Suppressor macrophage (primary cell): ENCODE data around the gene MAS1L.

Experiments
- DNase-seq, 4 experiments: peaks; one replicate each; pipeline ENCODE4 v3.0.0-alpha.2; 2020 to 2022
- total RNA-seq, 17 experiments: gene quantifications; one replicate each; lab custom pipeline; 2026; ENCODE audit warnings: mixed read lengths in 6 of 17, inconsistent platforms in 3 of 17; lab: John Stamatoyannopoulos, UW

MAS1L gene, protein sequence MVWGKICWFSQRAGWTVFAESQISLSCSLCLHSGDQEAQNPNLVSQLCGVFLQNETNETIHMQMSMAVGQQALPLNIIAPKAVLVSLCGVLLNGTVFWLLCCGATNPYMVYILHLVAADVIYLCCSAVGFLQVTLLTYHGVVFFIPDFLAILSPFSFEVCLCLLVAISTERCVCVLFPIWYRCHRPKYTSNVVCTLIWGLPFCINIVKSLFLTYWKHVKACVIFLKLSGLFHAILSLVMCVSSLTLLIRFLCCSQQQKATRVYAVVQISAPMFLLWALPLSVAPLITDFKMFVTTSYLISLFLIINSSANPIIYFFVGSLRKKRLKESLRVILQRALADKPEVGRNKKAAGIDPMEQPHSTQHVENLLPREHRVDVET
- 0 to 0.66 (median 0) reads per million in 17 experiments for total RNA-seq

DNA sequence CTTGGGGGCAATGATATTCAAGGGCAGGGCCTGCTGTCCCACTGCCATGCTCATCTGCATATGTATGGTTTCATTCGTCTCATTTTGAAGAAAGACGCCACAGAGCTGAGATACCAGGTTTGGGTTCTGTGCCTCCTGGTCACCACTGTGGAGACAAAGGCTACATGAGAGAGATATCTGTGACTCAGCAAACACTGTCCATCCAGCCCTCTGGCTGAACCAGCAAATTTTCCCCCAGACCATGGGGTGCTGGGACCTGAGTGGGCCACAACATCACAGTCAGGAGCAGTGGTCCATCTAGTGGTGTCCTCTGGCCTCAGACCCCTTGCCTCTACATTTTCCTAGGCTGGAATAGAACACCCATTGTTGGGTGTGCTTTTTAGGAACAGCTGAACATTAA, at the start of gene MAS1L:
Gene MAS1L, minus strand, starts transcription at position 297 of the 400 bp plus-strand sequence. Its CDS starts 54 bp downstream, at position 243.
- no peak for DNase-seq

DNA sequence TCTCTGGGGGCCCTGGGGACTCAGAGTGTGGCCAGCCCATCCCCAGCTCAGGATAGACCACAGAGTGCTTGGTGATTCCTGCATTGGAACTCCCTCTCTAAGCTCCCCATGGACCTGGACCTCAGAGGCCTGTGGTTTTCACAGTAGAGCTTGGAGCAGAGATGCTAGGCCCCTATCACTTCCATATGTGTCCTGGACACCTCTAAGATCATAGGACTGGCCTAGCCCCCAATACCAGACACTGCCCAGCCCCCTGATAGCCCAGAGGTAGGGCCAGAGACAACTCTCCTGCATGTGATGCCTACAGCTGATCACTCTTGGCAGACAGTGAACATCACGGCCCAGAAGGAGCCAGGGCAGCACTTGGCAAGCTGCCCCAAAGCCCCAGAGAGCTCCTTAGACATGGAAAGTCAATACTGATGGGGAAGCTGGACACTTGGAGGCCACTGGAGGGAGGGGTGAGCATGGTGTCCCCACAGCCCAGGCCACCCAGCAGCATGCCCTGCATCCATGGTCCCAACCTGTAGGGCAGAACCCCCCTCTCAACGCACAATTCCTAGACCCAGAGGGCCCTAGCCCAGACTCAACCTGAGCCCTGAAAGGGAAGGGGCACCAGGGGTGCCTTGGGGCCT, 44.7 kb upstream of the MAS1L start:
- no peak for DNase-seq

DNA sequence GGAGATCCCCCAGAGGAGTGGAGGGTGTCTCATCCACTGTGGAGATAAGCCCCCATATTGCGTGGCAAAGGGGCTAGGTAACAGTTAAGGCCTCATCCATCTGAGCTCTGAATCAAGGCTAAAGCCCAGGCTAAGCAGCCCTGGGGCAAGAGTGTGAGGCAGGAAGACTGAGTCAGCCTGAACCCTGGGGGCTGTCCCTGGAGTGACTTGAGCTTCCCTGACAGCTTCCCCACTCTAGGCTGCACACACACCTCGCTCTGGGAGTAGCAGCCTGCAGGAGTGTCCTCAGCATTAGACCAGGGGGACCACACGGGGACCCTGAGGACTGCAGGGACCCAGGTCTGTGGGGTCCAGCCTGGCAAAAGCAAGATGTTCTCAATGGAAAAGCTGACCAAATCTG, 43.9 kb upstream of the MAS1L start:
- no peak for DNase-seq

DNA sequence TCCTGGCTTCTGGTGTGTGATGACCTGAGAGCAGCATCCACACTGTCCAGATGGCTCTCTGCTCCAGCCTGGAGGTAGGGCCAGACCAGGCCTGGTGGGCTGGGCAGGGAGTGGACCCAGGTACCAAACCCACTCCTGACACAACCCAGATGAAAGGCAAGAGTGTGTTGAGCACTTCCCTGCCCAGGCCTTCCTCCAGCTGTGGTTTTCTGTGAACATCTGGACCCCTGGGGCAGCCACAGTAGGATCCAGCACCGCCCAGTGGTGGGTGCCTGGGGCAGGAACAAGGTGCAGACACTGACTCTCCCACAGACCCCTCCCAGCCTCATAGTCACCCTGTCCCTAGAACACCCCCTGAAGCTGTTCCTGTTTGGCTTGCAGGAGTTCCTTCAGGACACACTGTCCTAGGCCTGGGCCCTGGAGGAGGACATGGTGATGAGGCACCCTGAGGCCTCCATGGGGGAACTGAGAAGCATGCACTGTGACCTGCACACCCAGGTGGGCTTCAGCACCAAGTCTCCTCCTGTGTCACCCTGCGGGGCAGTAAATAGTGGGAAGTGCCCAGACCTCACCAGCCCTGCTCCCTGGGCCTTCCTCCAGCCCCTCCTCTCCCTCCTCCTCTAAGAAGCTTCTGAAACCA, 43.0 kb upstream of the MAS1L start:
- no peak for DNase-seq

DNA sequence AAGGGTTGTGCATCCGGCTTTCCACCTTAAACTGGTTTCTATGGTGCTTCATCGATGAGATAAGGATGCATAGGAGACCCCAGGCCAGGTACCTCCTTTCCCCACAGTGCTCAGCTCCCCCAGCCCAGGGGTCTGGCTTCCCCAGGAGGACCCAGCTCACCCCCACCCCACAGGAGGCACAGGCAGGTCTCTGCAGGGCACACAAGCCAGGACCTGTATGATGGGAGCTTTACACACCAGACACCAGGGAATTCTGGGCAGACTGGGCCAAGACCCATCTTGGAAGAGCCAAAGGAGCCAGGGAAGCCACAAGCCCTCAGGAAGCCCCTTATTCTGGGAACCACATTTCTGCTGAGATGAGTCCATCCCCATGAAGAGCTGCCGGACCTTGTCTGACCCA, 42.2 kb upstream of the MAS1L start:
- no peak for DNase-seq

DNA sequence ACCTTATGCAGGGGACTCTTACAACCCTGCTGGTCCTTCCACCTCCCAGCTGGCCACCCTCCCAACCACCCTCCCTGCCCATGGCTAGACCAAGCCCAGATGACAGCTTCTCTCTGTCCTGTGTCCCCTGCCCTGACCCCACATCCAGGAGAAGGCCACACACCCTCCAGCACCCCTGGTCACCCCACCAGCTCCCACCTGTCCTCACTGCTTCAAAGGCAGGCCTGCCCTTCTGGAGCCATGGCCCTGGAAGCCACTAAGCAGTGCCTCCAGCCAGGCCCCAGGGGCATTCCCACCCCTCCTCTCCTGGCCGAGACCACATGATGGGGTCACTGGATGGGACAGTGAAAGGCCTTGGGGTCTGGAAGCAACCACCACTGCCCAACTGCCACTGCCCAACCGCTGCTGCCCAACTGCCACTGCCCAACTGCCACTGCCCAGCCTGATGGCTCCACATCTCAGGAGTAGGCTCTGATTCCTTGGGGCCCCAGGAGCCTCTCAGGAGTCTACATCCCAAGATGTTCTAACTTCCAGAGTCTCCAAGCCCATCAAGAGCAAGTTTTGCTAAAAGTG, 41.3 kb upstream of the MAS1L start:
- no peak for DNase-seq

DNA sequence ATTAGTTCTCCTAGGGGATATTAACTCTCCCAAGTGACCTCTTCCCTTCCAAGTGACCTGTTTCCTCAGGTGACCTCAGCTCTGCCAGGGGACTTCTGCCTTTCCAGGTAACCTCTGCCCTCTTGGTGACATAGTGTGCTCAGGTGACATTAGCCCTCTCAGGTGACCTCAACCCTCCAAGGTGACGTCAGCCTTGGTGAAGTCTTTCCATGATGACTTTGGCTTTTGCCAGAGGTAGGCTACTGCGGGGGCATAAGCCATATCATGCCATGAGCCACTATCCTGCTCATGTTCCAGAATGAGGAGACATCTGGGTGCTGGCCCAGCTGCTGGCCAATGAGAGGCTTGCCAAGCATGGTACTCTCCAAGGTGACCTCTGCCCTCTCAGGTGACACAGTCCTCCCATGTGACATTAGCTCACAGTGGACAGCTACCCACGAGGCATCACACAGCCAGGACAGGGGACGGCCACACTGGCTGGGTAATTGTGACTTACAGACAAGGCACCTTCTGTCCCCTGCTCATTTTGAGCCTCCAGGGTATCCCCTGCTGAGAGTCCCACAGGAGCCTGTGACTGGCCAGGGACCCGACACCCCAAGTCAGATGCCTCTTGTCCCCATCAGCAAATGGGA, 40.7 kb upstream of the MAS1L start:
- DNase-seq: no peak

DNA sequence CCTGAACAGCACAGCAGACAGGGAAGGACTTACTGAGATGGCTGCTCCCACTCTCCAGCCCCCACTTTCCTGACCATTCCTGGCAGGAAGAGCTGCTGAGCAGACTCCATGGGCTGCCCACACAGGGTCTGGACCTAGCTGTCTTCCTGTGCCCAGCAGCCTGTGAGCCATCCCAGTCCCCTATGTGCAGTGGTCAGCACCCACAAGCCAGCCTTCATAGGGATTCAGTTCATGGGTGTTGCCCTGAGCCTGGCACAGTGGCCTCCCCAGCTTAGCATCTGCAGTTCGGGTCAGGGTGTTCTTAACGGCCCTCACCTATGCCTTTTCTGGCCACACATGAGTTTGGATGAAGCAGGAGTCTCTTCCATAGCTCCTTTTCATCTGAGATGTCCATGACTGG, 39.8 kb upstream of the MAS1L start:
- no peak for DNase-seq

DNA sequence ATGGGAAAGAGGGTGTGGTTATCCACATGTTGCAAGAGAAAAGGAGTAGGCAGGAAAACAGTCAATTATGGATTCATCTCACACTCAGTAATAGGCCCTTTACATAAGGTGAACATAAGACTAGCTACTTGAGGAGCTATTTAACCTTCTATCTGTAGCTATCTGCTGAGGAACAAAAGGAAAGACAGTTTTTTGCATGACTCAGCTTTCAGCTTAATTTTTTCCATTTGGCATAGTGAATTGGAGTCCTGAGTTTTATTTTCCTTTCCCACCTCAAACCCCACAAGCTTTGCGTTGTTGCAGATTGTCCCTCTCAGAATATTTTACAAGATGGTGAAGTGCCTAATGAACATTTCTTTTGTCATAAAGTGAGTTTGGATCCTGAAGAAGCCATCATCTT, 39.4 kb upstream of the MAS1L start:
- no peak for DNase-seq

DNA sequence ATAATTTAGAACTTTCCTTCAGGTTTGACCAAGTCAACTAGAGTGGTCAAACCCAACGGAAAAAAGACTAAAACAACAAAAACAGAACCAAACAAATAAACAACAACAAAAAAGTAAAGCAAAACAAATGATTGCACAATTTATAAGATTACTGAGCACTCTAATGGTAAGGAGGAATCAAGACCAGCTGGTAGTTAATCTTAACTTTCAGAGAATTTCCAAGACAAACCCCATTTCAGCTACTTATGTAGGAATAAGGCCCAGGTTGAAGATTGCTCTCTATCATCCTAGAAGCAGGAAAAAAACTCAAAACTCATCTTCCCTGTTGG, 37.5 kb upstream of the MAS1L start:
- no peak for DNase-seq

DNA sequence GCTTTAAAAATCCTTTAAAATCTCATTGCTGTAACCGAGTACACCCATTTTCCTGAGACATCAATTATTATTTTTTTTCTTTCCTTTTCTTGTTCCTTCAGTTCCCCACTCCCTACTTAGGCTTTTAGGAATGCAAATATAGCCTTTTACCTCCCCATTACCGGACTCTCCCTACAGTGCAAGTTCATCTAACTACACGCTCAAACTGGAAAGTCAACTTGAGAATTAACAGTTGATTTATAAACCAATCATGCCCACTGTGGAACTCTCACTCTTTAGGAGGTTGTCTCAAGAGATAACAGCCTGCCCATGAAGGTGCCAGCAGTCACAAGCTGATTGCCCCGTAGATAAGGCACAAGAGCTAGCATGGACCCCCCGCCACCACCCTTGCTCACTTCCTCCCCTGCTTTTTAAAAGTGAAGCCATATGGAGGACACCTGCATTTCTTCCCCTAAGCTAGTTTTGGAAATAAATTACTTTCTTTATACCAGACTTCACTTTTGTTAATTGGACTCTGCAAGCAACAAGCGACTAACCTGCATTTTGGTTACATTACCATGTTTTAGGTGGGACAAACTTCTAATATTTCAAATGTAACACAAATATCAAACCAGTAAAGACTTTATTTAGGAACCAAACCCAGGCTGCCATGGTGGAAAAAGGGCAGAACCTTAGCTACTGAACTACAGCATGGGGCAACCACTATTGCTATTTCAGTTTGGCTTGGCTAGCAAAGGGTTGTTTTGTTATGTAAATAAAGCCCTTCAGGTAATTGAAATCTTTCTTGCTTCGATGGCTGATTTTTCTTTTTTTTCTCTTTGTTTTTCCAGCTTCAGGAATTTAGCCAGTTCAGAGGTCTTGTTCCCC, 36.9 kb upstream of the MAS1L start:
- no peak for DNase-seq

DNA sequence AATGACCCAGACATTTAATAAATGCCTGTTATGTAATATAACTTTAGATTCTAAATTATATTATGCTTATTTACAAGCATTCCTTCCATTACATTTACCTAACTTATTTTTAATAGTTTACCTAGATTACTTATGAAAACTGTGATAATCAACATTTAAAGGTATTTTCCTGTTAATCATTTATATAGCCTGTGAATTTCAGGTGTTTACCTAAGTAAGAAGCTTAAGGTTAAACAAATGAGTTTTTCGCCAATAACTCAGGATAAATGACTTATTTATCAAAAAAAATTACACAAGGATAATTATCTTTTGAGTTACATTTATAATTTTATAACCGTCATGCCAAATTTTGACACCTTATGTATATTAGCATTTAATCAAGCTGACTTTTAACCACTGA, 36.3 kb upstream of the MAS1L start:
- DNase-seq: no peak

DNA sequence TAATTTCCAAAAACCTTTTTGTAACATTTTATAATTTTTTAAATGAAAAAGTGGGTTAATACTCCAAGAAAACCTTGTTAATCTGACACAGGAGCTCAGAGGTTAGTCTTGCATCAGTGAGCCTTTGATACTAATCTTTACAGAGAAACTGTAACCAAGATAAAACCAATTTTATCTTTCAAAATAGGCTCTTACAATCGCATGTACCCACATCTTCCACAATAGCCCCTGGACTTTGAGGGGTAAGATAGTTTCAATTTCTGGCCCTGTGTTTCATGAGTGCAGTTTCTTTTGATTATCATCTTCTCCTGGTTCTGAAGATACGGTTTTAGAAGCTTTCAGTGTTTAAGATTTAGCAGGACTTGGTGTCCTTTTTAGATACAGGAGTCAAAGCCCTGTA, 34.5 kb upstream of the MAS1L start:
- DNase-seq: no peak

DNA sequence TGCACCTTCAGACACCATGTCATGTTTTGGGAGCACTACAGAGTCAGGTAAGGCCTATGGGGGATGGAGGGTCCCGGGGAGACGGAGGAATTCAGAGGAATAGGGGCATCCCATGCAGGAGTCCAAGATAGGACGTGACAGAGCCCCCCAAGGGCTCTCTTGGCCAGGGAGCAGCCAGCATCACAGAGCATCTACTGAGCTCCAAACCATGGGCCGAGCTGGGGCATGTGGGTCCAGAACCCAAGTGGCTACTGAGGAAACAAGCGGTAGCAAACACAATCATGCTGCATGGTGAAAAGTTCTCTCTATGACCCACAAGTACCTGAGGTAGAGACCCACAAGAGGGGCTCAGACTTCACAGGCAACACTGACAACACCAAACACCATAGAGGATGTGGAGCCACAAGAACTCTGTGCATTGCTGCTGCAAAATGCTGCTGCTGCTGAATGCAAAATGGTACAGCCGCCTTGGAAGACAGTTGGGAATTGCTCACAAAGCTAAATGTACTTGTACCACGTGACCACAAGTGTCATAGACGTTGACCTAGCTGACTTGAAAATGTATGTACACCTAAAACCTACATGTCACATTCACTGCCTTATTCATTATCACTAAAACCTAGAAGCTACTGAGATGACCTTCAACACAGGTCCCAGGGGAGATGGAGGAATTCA, 33.4 kb upstream of the MAS1L start:
- no peak for DNase-seq

DNA sequence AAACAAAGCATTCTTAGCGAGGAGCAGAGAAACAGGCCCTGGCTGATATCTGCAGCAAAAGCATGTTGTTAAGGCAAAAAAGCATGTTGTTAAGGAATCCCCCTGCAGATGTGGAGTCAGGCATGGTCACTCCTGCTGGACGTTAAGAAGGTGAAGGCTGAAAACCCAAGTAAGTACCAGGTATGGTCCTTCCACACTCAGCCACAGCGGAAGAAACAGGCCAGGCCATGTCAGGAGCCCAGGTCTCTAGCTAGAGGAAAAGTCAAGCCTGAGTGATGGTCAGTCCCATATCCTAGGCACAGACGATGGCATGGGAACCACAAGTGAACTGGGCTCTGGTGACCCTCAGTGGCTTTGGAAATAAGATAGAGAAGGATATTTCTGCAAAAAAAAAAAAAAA, 32.5 kb upstream of the MAS1L start:
- no peak for DNase-seq

DNA sequence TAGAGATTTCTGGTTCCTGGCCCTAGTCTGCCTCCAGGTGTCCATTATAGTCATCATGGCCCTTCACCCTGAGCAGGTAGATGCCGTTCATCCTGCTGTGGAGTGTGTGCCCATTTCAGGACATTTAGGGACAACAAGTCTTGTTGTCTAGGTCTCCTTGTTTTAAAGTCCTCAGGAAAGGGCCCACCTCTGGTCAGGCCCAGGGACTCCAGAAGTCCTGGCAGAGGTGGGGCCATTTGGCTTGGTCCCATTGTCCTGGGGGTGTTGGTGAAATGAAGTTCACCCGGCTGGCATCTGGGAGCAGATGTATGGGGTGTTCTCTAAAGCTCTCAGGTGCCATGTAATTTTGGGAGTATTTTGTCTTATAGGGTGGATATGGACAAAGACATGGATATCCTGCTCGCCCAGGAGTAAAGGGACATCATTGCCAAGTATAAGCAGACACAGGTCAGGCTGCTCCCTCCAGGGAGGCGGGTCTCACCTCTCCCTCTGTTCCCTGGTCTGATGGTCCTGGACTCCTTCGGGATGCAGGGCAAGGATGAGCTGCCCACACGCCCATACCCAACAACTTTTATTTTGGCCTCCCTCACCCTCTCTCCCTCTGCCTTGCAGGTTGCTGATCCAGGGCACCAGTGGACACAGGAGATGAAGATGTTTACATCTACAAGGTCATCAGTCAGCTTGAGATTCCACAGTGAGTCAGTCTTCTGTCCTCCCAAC, 31.7 kb upstream of the MAS1L start:
- no peak for DNase-seq

DNA sequence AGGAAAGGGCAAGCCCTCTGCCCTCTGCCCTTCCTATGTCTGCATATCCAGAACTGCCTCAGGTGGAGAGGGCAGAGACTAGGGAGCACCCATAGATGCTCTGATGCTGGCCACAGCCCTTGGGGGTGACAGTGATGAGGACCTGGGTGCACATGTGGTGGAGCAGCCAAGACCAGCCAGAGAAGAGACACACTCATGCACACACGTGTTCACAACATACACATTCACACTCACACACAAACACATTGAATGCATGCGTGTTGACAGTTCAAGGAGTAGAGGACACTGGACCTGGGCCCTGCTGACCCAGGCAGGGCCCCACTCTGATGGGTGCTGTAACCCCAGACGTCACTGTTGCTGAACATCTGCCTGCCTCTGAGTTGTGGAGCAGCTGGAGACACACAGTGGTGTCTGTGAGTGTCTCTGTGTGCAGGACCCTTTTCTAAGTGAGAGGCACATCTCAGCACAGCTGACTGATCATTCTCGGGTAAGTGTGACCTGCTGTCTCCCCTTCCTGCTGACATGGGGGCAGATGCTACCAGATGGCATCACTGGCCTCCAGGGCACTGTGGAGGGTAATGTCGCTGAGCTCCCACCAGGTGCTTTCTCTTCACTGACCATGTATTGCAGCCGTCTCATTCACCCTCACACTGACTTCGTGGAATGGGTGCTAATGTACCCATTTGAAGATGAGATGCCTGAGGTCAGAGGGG, 30.1 kb upstream of the MAS1L start:
- DNase-seq: no peak

DNA sequence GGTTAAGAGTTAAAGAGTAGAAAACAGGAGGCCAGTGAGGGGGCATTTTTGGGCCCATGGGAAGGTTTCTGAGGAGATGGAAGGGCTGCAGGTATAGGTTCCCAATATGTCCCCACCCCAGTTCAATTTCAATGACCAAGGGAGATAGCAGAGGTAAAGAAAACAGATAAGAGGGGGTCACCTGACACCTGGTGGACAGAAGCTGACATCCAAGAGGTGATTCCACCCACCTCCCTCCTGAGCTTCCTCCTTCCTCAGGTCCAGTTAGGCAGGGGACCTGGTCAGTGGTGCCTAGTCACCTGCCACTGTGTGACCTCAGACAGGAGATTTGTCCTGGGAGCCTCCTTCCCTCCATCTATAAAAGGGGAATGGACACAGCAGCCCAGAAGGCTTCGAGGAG, 29.5 kb upstream of the MAS1L start:
- DNase-seq: no peak

DNA sequence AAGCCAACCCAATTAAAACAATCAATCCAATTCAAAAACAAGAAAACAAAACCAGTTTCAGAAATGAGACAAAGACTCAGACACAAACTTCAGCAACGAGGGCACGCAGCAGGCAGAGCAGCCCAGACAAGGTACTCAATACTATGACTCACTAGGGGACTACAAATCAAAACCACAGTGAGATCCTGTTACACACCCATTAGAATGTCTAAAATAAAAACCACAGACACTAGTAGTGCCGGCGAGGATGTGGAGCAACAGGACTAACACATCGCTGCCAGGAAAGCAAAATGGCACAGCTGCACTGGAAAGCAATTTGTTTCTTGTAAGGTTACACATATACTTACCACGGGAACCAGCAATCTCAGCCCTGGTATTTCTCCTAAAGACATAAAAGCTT, 28.4 kb upstream of the MAS1L start:
- DNase-seq: no peak

DNA sequence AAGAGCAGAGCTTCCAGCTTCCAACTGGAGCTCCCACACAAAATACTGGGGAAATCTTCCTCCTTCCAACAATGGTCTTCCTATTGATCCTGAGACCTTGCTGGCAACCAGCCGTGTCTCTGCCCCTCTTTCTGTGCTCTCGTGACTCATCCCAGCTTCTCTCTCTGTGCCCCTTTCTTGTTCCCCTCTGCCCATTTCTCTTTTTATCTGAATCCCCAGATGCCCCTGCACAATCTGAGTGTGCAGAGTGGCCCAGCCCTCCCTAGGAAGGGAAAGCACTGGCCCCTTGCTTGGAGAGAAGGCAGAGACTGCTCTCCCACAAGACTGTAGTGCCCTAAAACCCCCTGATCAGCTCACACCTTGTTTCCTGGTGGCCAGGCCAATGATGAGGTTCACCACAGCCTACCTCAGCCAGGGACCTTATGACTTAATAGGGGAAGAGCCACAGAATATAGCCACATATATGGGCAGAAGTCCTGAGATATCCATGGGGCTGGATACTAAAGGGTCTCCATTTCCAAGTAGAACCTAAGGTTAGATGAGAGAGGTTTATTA, 23.1 kb upstream of the MAS1L start:
- DNase-seq: no peak
